ENCODE data around the gene SLC35F3. TPM values are rescaled to one million over a fixed set of nuclear protein-coding genes. Genes with fewer than 3 reads are reported as not detected.

SLC35F3 gene
- total and polyA plus RNA-seq, 2 experiments from 2014 or later: 1.0 to 3.2 TPM

DNA sequence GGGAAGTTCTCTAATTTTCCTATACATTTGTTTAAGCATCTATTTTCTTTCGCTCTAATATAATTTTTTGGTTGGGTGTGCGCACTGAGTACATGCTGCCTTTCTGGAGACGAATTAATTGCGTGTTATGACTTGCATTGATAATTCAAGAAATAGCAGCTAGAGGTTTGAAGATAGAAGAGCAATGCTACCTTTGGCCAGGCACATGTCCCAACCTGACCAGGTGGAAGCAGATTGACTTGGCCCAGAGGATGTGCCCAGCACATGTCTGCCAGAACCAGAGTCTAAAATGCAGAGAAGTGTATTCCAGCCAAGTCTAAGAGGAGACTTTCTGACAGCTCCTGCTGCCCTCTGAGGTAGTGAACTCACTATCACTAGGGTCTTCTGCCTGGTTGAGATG lies 114.3 kb downstream of the SLC35F3 start:
- no peaks in the 10 kb centered on the region for H3K27me3 ChIP-seq (ENCODE audit: insufficient read depth)
- no peak overlapping the region for H3K4me2 ChIP-seq
- Mint-ChIP-seq H3K36me3 (ENCODE audit: low read depth) (no peaks in the 10 kb centered on the region), H3K4me3 (no peak overlapping the region), H3K4me1 (no peaks in the 10 kb centered on the region), H3K27ac (no peak overlapping the region), H3K9me3 (no peaks in the 10 kb centered on the region), H3K27me3 (ENCODE audit: insufficient read depth, low read depth, poor library complexity) (no peaks in the 10 kb centered on the region)
- no peak overlapping the region for H3K4me3 ChIP-seq
- no peaks in the 10 kb centered on the region for H3K4me1 ChIP-seq (ENCODE audit: insufficient read depth)
- H3K36me3 ChIP-seq (ENCODE audit: insufficient read depth): no peaks in the 10 kb centered on the region
- H3K79me2 ChIP-seq (replicated peaks; ENCODE audit: insufficient read depth): no peaks in the 10 kb centered on the region
- no peak overlapping the region for H3K27ac ChIP-seq (ENCODE audit: low read depth)
- no peaks in the 10 kb centered on the region for H3F3A ChIP-seq (replicated peaks; ENCODE audit: low read depth)
- ATAC-seq (no peak), DNase-seq (ENCODE audit: low spot score) (no peak)
- TF ChIP-seq, protein P1, sequence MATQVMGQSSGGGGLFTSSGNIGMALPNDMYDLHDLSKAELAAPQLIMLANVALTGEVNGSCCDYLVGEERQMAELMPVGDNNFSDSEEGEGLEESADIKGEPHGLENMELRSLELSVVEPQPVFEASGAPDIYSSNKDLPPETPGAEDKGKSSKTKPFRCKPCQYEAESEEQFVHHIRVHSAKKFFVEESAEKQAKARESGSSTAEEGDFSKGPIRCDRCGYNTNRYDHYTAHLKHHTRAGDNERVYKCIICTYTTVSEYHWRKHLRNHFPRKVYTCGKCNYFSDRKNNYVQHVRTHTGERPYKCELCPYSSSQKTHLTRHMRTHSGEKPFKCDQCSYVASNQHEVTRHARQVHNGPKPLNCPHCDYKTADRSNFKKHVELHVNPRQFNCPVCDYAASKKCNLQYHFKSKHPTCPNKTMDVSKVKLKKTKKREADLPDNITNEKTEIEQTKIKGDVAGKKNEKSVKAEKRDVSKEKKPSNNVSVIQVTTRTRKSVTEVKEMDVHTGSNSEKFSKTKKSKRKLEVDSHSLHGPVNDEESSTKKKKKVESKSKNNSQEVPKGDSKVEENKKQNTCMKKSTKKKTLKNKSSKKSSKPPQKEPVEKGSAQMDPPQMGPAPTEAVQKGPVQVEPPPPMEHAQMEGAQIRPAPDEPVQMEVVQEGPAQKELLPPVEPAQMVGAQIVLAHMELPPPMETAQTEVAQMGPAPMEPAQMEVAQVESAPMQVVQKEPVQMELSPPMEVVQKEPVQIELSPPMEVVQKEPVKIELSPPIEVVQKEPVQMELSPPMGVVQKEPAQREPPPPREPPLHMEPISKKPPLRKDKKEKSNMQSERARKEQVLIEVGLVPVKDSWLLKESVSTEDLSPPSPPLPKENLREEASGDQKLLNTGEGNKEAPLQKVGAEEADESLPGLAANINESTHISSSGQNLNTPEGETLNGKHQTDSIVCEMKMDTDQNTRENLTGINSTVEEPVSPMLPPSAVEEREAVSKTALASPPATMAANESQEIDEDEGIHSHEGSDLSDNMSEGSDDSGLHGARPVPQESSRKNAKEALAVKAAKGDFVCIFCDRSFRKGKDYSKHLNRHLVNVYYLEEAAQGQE (IDR thresholded peaks at IDR 0.05; ENCODE audit: unreplicated experiment): no peak
- TF ChIP-seq STAT1 (IDR thresholded peaks at IDR 0.05; ENCODE audit: unreplicated experiment): no peak
- no peak for TF ChIP-seq EZH2 (IDR thresholded peaks at IDR 0.05; ENCODE audit: low read depth, unreplicated experiment)
- TF ChIP-seq, protein P2, sequence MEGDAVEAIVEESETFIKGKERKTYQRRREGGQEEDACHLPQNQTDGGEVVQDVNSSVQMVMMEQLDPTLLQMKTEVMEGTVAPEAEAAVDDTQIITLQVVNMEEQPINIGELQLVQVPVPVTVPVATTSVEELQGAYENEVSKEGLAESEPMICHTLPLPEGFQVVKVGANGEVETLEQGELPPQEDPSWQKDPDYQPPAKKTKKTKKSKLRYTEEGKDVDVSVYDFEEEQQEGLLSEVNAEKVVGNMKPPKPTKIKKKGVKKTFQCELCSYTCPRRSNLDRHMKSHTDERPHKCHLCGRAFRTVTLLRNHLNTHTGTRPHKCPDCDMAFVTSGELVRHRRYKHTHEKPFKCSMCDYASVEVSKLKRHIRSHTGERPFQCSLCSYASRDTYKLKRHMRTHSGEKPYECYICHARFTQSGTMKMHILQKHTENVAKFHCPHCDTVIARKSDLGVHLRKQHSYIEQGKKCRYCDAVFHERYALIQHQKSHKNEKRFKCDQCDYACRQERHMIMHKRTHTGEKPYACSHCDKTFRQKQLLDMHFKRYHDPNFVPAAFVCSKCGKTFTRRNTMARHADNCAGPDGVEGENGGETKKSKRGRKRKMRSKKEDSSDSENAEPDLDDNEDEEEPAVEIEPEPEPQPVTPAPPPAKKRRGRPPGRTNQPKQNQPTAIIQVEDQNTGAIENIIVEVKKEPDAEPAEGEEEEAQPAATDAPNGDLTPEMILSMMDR (conservative IDR thresholded peaks at IDR 0.05; ENCODE audit: low read depth in 2 of 2): no peak
- TF ChIP-seq, protein P3, sequence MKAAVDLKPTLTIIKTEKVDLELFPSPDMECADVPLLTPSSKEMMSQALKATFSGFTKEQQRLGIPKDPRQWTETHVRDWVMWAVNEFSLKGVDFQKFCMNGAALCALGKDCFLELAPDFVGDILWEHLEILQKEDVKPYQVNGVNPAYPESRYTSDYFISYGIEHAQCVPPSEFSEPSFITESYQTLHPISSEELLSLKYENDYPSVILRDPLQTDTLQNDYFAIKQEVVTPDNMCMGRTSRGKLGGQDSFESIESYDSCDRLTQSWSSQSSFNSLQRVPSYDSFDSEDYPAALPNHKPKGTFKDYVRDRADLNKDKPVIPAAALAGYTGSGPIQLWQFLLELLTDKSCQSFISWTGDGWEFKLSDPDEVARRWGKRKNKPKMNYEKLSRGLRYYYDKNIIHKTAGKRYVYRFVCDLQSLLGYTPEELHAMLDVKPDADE (IDR thresholded peaks at IDR 0.05): no peak
- no peak for TF ChIP-seq POLR2AphosphoS5 (IDR thresholded peaks at IDR 0.05; ENCODE audit: low read depth)
- no peak for TF ChIP-seq CREB1 (CRISPR knock-in tag; IDR thresholded peaks at IDR 0.05; ENCODE audit: low read depth)
- no peak for TF ChIP-seq NANOG (IDR thresholded peaks at IDR 0.05; ENCODE audit: borderline replicate concordance)
- TF ChIP-seq JUNB (IDR thresholded peaks at IDR 0.05; ENCODE audit: unreplicated experiment): no peak
- TF ChIP-seq ZNF114 (CRISPR knock-in tag; IDR thresholded peaks at IDR 0.05): no peak
- TF ChIP-seq, protein P4, sequence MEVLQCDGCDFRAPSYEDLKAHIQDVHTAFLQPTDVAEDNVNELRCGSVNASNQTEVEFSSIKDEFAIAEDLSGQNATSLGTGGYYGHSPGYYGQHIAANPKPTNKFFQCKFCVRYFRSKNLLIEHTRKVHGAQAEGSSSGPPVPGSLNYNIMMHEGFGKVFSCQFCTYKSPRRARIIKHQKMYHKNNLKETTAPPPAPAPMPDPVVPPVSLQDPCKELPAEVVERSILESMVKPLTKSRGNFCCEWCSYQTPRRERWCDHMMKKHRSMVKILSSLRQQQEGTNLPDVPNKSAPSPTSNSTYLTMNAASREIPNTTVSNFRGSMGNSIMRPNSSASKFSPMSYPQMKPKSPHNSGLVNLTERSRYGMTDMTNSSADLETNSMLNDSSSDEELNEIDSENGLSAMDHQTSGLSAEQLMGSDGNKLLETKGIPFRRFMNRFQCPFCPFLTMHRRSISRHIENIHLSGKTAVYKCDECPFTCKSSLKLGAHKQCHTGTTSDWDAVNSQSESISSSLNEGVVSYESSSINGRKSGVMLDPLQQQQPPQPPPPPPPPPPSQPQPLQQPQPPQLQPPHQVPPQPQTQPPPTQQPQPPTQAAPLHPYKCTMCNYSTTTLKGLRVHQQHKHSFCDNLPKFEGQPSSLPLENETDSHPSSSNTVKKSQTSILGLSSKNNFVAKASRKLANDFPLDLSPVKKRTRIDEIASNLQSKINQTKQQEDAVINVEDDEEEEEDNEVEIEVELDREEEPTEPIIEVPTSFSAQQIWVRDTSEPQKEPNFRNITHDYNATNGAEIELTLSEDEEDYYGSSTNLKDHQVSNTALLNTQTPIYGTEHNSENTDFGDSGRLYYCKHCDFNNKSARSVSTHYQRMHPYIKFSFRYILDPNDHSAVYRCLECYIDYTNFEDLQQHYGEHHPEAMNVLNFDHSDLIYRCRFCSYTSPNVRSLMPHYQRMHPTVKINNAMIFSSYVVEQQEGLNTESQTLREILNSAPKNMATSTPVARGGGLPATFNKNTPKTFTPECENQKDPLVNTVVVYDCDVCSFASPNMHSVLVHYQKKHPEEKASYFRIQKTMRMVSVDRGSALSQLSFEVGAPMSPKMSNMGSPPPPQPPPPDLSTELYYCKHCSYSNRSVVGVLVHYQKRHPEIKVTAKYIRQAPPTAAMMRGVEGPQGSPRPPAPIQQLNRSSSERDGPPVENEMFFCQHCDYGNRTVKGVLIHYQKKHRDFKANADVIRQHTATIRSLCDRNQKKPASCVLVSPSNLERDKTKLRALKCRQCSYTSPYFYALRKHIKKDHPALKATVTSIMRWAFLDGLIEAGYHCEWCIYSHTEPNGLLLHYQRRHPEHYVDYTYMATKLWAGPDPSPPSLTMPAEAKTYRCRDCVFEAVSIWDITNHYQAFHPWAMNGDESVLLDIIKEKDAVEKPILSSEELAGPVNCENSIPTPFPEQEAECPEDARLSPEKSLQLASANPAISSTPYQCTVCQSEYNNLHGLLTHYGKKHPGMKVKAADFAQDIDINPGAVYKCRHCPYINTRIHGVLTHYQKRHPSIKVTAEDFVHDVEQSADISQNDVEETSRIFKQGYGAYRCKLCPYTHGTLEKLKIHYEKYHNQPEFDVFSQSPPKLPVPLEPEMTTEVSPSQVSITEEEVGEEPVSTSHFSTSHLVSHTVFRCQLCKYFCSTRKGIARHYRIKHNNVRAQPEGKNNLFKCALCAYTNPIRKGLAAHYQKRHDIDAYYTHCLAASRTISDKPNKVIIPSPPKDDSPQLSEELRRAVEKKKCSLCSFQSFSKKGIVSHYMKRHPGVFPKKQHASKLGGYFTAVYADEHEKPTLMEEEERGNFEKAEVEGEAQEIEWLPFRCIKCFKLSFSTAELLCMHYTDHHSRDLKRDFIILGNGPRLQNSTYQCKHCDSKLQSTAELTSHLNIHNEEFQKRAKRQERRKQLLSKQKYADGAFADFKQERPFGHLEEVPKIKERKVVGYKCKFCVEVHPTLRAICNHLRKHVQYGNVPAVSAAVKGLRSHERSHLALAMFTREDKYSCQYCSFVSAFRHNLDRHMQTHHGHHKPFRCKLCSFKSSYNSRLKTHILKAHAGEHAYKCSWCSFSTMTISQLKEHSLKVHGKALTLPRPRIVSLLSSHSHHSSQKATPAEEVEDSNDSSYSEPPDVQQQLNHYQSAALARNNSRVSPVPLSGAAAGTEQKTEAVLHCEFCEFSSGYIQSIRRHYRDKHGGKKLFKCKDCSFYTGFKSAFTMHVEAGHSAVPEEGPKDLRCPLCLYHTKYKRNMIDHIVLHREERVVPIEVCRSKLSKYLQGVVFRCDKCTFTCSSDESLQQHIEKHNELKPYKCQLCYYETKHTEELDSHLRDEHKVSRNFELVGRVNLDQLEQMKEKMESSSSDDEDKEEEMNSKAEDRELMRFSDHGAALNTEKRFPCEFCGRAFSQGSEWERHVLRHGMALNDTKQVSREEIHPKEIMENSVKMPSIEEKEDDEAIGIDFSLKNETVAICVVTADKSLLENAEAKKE (CRISPR knock-in tag; IDR thresholded peaks at IDR 0.05): no peak
- no peak for TF ChIP-seq EZH2phosphoT487 (IDR thresholded peaks at IDR 0.05; ENCODE audit: unreplicated experiment)
- no peak for TF ChIP-seq ZNF331 (CRISPR knock-in tag; IDR thresholded peaks at IDR 0.05; ENCODE audit: low read depth)
- no peaks in the 10 kb centered on the region for H4K20me1 ChIP-seq (replicated peaks; ENCODE audit: insufficient read depth)
- H3K9me2 ChIP-seq (ENCODE audit: insufficient read depth): no peaks in the 10 kb centered on the region
- H2AFZ ChIP-seq: no peak overlapping the region
